GM12878 (cell line): ENCODE data around the gene RETREG3.

Experiments used
- ATF2 ChIP-seq: IDR thresholded peaks from 2 replicates; pipeline ENCODE4 v1.6.1; 2012; ENCODE audit warnings: low read length, inconsistent platforms
- CEBPB ChIP-seq, 2 experiments: fragments of 150-350 bp in 1 of 2; IDR thresholded peaks; 2 replicates each; pipeline ENCODE4 v1.6.1; 2012 to 2014; ENCODE audit warnings: low read depth in 2 of 2, low read length in 2 of 2, borderline replicate concordance in 1 of 2, inconsistent platforms in 1 of 2
- JUNB ChIP-seq: IDR thresholded peaks from 2 replicates; pipeline ENCODE4 v1.6.1; 2016; ENCODE audit warnings: antibody characterized with exemption, mild to moderate bottlenecking
- JUND ChIP-seq: IDR thresholded peaks from 2 replicates; pipeline ENCODE4 v1.6.1; 2012; ENCODE audit warnings: low read depth, mild to moderate bottlenecking, low read length, improper control_type of control experiment, moderate library complexity
- NR2C2 ChIP-seq: IDR thresholded peaks from 2 replicates; pipeline ENCODE4 v1.6.1; 2011; ENCODE audit warnings: borderline replicate concordance, low read depth; ENCODE audit not compliant: control insufficient read depth, insufficient read length
- POLR2A ChIP-seq: IDR thresholded peaks from 2 replicates; pipeline ENCODE4 v1.6.1; 2011; ENCODE audit warnings: low read depth, mild to moderate bottlenecking, low read length
- POLR2AphosphoS5 ChIP-seq: IDR thresholded peaks from 2 replicates; pipeline ENCODE4 v1.6.1; 2011; ENCODE audit warnings: mild to moderate bottlenecking, low read length, inconsistent platforms
- TF ChIP-seq, protein P1 (sequence below), 3 experiments: IDR thresholded peaks in 2 of 3; conservative IDR thresholded peaks in 1 of 3; 2 replicates each; pipeline ENCODE4 v1.5.1; 2011; ENCODE audit warnings: low read depth in 3 of 3, low read length in 3 of 3, mild to moderate bottlenecking in 3 of 3, control low read depth in 2 of 3, moderate library complexity in 2 of 3, inconsistent platforms in 1 of 3, mixed read lengths in 1 of 3; ENCODE audit not compliant: control insufficient read depth in 2 of 3, insufficient read depth in 1 of 3; ENCODE audit errors: extremely low read depth in 1 of 3

DNA sequence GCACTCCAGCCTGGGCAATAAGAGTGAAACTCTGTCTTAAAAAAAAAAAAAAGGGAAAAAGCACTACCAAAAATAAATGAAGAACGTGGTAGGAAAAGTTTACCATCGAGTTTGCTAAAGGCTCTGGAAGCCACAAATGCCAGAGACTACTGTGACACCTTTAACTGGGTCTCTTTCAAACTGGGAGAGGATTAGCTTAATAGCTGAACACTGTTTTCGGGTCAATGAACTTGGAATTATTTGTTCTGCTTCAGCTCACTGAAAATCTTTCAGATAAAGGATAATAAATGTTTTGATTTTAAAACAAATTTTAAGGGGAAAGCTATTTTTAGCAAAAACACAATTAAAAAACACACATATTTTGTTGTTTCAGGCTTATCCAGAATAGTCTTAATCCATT, 1.4 kb downstream of the RETREG3 start:
- TF ChIP-seq ATF2 (no peak), JUND (no peak), CEBPB (IDR thresholded peaks at IDR 0.05; ENCODE audit: borderline replicate concordance in 1 of 2, low read depth in 2 of 2, low read length in 2 of 2) (no peak), JUNB (no peak), NR2C2 (no peak), POLR2A (no peak), POLR2AphosphoS5 (no peak)
- TF ChIP-seq, protein P1, sequence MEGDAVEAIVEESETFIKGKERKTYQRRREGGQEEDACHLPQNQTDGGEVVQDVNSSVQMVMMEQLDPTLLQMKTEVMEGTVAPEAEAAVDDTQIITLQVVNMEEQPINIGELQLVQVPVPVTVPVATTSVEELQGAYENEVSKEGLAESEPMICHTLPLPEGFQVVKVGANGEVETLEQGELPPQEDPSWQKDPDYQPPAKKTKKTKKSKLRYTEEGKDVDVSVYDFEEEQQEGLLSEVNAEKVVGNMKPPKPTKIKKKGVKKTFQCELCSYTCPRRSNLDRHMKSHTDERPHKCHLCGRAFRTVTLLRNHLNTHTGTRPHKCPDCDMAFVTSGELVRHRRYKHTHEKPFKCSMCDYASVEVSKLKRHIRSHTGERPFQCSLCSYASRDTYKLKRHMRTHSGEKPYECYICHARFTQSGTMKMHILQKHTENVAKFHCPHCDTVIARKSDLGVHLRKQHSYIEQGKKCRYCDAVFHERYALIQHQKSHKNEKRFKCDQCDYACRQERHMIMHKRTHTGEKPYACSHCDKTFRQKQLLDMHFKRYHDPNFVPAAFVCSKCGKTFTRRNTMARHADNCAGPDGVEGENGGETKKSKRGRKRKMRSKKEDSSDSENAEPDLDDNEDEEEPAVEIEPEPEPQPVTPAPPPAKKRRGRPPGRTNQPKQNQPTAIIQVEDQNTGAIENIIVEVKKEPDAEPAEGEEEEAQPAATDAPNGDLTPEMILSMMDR (IDR thresholded peaks at IDR 0.05 in 2 of 3, conservative IDR thresholded peaks at IDR 0.05 in 1 of 3; ENCODE audit: control insufficient read depth in 2 of 3, extremely low read depth in 1 of 3, insufficient read depth in 1 of 3, low read depth in 3 of 3, low read length in 3 of 3) = no peak
